HepG2 (cell line): ENCODE measurements around the gene METAP1. TPM values are rescaled to one million over a fixed set of nuclear protein-coding genes. Genes with fewer than 3 reads are reported as not detected.
A peak's percentile ranks its signal among the peaks of the same experiment; 100 is the strongest.

Experiments
- AGO2 ChIP-seq: fragments of 200-400 bp; formaldehyde crosslinking; optimal IDR thresholded peaks from 2 replicates; pipeline ENCODE3; 2017; ENCODE audit warnings: mild to moderate bottlenecking, low read depth, low read length, moderate library complexity
- ARID2 ChIP-seq: sonication (generic); formaldehyde crosslinking; IDR thresholded peaks from 2 replicates; pipeline ENCODE4 v1.8.1; 2022; ENCODE audit warnings: mild to moderate bottlenecking, missing genetic modification reagents, borderline replicate concordance
- CBFB ChIP-seq: sonication (generic); formaldehyde crosslinking; IDR thresholded peaks from 2 replicates; pipeline ENCODE4 v1.4.0; 2020; ENCODE audit warnings: missing genetic modification reagents
- IRF1 ChIP-seq: sonication (generic); formaldehyde crosslinking; IDR thresholded peaks from 2 replicates; pipeline ENCODE4 v1.4.0; 2020; ENCODE audit warnings: low read depth, mild to moderate bottlenecking, missing genetic modification reagents
- ISL2 ChIP-seq: sonication (generic); formaldehyde crosslinking; IDR thresholded peaks from 2 replicates; pipeline ENCODE4 v1.5.0; 2020; ENCODE audit warnings: missing genetic modification reagents
- JDP2 ChIP-seq: sonication (generic); formaldehyde crosslinking; IDR thresholded peaks from 2 replicates; pipeline ENCODE4 v1.8.1; 2022; ENCODE audit warnings: missing genetic modification reagents, borderline replicate concordance
- JUND ChIP-seq: sonication (generic); formaldehyde crosslinking; IDR thresholded peaks from 2 replicates; pipeline ENCODE4 v1.8.0; 2022; ENCODE audit warnings: mild to moderate bottlenecking, missing genetic modification reagents
- SKI ChIP-seq: fragments of 450-650 bp; IDR thresholded peaks from one replicate; pipeline ENCODE4 v1.6.1; 2018; ENCODE audit warnings: mild to moderate bottlenecking; ENCODE audit not compliant: partially characterized antibody
- SNAPC2 ChIP-seq: sonication (generic); formaldehyde crosslinking; IDR thresholded peaks from 2 replicates; pipeline ENCODE4 v1.8.1; 2022; ENCODE audit warnings: mild to moderate bottlenecking, missing genetic modification reagents
- YEATS2 ChIP-seq: sonication (generic); formaldehyde crosslinking; IDR thresholded peaks from 2 replicates; pipeline ENCODE4 v1.4.0; 2020; ENCODE audit warnings: missing genetic modification reagents, borderline replicate concordance
- ZBTB43 ChIP-seq: sonication (generic); formaldehyde crosslinking; conservative IDR thresholded peaks from 2 replicates; pipeline ENCODE4 v1.4.0; 2020; ENCODE audit warnings: missing genetic modification reagents
- ZNF235 ChIP-seq: sonication (generic); formaldehyde crosslinking; IDR thresholded peaks from 2 replicates; pipeline ENCODE4 v1.8.1; 2023; ENCODE audit warnings: mild to moderate bottlenecking, missing genetic modification reagents, borderline replicate concordance
- ZNF331 ChIP-seq: sonication (generic); formaldehyde crosslinking; IDR thresholded peaks from 2 replicates; pipeline ENCODE4 v1.4.0; 2020; ENCODE audit warnings: missing genetic modification reagents
- ZNF674 ChIP-seq: sonication (generic); formaldehyde crosslinking; IDR thresholded peaks from 2 replicates; pipeline ENCODE4 v1.5.0; 2020; ENCODE audit warnings: low read depth, mild to moderate bottlenecking, missing genetic modification reagents
- ZNF792 ChIP-seq: IDR thresholded peaks from 2 replicates; pipeline ENCODE4 v1.6.1; 2016
- ZNF83 ChIP-seq: sonication (generic); formaldehyde crosslinking; IDR thresholded peaks from 2 replicates; pipeline ENCODE4 v1.4.0; 2020; ENCODE audit warnings: missing genetic modification reagents, mild to moderate bottlenecking, borderline replicate concordance
- polyA plus RNA-seq, 8 experiments: library from polyadenylated mRNA; depleted of rRNA in 3 of 8; stranded (reverse) in 7 of 8; unstranded in 1 of 8; fragments of >200 nt; fragmentation: Illumina TruSeq in 4 of 8; extraction: Trizol in 4 of 8; gene quantifications; 2 replicates each; pipeline versions ENCODE4 v1.2.1 to v1.2.3, GENCODE V29; 2011 to 2016; ENCODE audit warnings: low read depth in 4 of 8, missing spikeins in 1 of 8, mixed read lengths in 1 of 8; ENCODE audit not compliant: insufficient read depth in 1 of 8
- total RNA-seq, 5 experiments: library from RNA; depleted of rRNA; stranded (reverse); fragments of >200 nt; fragmentation: Illumina TruSeq; extraction: Trizol; gene quantifications; 2 replicates each; pipeline ENCODE4 v1.2.3, GENCODE V29; 2016; ENCODE audit warnings: low read depth in 1 of 5
- TF ChIP-seq, protein P1 (sequence below): sonication (generic); formaldehyde crosslinking; IDR thresholded peaks from 2 replicates; pipeline ENCODE4 v1.5.1; 2020; ENCODE audit warnings: missing genetic modification reagents, mild to moderate bottlenecking, borderline replicate concordance
- TF ChIP-seq, protein P2 (sequence below): sonication (generic); formaldehyde crosslinking; IDR thresholded peaks from 2 replicates; pipeline ENCODE4 v1.5.0; 2020; ENCODE audit warnings: missing genetic modification reagents, mild to moderate bottlenecking, borderline replicate concordance
- TF ChIP-seq, protein P3 (sequence below): sonication (generic); formaldehyde crosslinking; IDR thresholded peaks from 2 replicates; pipeline ENCODE4 v1.4.0; 2020; ENCODE audit warnings: missing genetic modification reagents, borderline replicate concordance

Gene METAP1
- total and polyA plus RNA-seq, 2 of the 13 experiments (the other 11 are each of a cell fraction or from before 2014, with no cell fraction given) = 44.9 to 53.5 TPM

- TF ChIP-seq ZNF235 (CRISPR knock-in tag) = no peak; the same call in 1 of the 2 replicates
- no peak for TF ChIP-seq ZNF674
- 0 out of 2 replicates have a peak, but pooled peaks have one; percentile 24 for TF ChIP-seq ZBTB43
- TF ChIP-seq, protein P1, sequence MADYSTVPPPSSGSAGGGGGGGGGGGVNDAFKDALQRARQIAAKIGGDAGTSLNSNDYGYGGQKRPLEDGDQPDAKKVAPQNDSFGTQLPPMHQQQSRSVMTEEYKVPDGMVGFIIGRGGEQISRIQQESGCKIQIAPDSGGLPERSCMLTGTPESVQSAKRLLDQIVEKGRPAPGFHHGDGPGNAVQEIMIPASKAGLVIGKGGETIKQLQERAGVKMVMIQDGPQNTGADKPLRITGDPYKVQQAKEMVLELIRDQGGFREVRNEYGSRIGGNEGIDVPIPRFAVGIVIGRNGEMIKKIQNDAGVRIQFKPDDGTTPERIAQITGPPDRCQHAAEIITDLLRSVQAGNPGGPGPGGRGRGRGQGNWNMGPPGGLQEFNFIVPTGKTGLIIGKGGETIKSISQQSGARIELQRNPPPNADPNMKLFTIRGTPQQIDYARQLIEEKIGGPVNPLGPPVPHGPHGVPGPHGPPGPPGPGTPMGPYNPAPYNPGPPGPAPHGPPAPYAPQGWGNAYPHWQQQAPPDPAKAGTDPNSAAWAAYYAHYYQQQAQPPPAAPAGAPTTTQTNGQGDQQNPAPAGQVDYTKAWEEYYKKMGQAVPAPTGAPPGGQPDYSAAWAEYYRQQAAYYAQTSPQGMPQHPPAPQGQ (CRISPR knock-in tag) = no peak
- 0 out of 2 replicates have a peak, but pooled peaks have one; percentile 63 for TF ChIP-seq IRF1 (CRISPR knock-in tag)
- TF ChIP-seq ISL2 (CRISPR knock-in tag) = peak; percentile 46; the same call in 1 of the 2 replicates
- TF ChIP-seq, protein P2, sequence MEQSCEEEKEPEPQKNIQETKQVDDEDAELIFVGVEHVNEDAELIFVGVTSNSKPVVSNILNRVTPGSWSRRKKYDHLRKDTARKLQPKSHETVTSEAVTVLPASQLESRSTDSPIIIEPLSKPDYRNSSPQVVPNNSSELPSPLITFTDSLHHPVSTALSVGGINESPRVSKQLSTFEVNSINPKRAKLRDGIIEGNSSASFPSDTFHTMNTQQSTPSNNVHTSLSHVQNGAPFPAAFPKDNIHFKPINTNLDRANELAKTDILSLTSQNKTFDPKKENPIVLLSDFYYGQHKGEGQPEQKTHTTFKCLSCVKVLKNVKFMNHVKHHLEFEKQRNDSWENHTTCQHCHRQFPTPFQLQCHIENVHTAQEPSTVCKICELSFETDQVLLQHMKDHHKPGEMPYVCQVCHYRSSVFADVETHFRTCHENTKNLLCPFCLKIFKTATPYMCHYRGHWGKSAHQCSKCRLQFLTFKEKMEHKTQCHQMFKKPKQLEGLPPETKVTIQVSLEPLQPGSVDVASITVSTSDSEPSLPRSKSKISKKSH (CRISPR knock-in tag) = 0 out of 2 replicates have a peak, but pooled peaks have one; percentile 66
- 0 out of 2 replicates have a peak, but pooled peaks have one; percentile 49 for TF ChIP-seq ZNF792 (CRISPR knock-in tag)
- peak; percentile 40; the same call in 1 of the 2 replicates for TF ChIP-seq JDP2 (CRISPR knock-in tag)
- TF ChIP-seq SKI = no peak
- peak; percentile 77 for TF ChIP-seq AGO2
- TF ChIP-seq SNAPC2 (CRISPR knock-in tag) = 0 out of 2 replicates have a peak, but pooled peaks have one; percentile 80
- 0 out of 2 replicates have a peak, but pooled peaks have one; percentile 12 for TF ChIP-seq JUND
- peak; percentile 76; the same call in 1 of the 2 replicates for TF ChIP-seq ZNF83 (CRISPR knock-in tag)
- TF ChIP-seq YEATS2 (CRISPR knock-in tag) = no peak
- TF ChIP-seq CBFB (CRISPR knock-in tag) = 0 out of 2 replicates have a peak, but pooled peaks have one; percentile 32
- TF ChIP-seq, protein P3, sequence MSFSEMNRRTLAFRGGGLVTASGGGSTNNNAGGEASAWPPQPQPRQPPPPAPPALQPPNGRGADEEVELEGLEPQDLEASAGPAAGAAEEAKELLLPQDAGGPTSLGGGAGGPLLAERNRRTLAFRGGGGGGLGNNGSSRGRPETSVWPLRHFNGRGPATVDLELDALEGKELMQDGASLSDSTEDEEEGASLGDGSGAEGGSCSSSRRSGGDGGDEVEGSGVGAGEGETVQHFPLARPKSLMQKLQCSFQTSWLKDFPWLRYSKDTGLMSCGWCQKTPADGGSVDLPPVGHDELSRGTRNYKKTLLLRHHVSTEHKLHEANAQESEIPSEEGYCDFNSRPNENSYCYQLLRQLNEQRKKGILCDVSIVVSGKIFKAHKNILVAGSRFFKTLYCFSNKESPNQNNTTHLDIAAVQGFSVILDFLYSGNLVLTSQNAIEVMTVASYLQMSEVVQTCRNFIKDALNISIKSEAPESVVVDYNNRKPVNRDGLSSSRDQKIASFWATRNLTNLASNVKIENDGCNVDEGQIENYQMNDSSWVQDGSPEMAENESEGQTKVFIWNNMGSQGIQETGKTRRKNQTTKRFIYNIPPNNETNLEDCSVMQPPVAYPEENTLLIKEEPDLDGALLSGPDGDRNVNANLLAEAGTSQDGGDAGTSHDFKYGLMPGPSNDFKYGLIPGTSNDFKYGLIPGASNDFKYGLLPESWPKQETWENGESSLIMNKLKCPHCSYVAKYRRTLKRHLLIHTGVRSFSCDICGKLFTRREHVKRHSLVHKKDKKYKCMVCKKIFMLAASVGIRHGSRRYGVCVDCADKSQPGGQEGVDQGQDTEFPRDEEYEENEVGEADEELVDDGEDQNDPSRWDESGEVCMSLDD (CRISPR knock-in tag) = peak; percentile 18; the same call in 1 of the 2 replicates
- peak; percentile 48; the same call in 1 of the 2 replicates for TF ChIP-seq ZNF331
- TF ChIP-seq ARID2 (CRISPR knock-in tag) = peak; percentile 53; the same call in 1 of the 2 replicates
These were observed 93.2 kb downstream of the METAP1 start, which contains the start of gene ADH5 (continued) for GRCh38 chr4:99088481-99089365.
